C4-2B (cell line): ENCODE results near the gene MIEN1.

Experiments used
- CTCF ChIP-seq: fragments of 450-650 bp; conservative IDR thresholded peaks from 2 replicates; pipeline ENCODE4 v1.5.1; 2017; ENCODE audit warnings: mild to moderate bottlenecking
- ZFX ChIP-seq: fragments of 450-650 bp; IDR thresholded peaks from 2 replicates; pipeline ENCODE4 v1.6.1; 2017

GRCh38 chr17:39744836-39745215, 14.5 kb upstream of the MIEN1 start:
- no peak for TF ChIP-seq CTCF
- no peak for TF ChIP-seq ZFX
